Measurements from ENCODE around the gene KIAA0232. TPM values are rescaled to one million over a fixed set of nuclear protein-coding genes. Genes with fewer than 3 reads are reported as not detected.
"Not testable (repeated sequence)": the region's sequence is repeated elsewhere in the genome, so short reads cannot be mapped to it uniquely, and the experiment has no call there.

Gene KIAA0232
- total RNA-seq, 1 donor from 2014 or later = 20.9 TPM

DNA sequence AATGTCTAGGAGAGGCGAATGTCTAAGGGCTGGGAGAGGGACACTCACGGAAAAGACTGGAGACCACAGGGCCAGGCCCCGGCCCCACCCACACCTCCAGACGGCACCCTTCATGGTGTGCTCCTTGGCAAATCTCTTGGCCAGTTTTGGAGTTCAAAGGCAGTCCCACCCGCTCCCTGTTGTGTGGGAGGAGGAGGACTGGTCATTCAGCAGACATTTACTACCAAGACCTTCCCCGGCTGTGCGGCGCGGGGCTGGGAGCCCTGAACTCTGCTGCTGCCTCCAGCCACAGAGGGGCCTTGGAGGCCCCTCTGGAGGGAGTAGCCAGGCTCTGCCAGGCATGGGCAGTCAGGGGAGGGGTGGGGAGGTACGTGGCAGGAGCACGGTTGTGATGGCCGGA lies 118.4 kb downstream of the KIAA0232 start:
- DNase-seq (ENCODE audit: low read depth) = no peak
- TF ChIP-seq, protein P1, sequence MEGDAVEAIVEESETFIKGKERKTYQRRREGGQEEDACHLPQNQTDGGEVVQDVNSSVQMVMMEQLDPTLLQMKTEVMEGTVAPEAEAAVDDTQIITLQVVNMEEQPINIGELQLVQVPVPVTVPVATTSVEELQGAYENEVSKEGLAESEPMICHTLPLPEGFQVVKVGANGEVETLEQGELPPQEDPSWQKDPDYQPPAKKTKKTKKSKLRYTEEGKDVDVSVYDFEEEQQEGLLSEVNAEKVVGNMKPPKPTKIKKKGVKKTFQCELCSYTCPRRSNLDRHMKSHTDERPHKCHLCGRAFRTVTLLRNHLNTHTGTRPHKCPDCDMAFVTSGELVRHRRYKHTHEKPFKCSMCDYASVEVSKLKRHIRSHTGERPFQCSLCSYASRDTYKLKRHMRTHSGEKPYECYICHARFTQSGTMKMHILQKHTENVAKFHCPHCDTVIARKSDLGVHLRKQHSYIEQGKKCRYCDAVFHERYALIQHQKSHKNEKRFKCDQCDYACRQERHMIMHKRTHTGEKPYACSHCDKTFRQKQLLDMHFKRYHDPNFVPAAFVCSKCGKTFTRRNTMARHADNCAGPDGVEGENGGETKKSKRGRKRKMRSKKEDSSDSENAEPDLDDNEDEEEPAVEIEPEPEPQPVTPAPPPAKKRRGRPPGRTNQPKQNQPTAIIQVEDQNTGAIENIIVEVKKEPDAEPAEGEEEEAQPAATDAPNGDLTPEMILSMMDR (conservative IDR thresholded peaks at IDR 0.05; ENCODE audit: low read depth, low read length) = no peak
- no peak overlapping the region for H3K4me3 ChIP-seq (ENCODE audit: low read depth, low read length)

DNA sequence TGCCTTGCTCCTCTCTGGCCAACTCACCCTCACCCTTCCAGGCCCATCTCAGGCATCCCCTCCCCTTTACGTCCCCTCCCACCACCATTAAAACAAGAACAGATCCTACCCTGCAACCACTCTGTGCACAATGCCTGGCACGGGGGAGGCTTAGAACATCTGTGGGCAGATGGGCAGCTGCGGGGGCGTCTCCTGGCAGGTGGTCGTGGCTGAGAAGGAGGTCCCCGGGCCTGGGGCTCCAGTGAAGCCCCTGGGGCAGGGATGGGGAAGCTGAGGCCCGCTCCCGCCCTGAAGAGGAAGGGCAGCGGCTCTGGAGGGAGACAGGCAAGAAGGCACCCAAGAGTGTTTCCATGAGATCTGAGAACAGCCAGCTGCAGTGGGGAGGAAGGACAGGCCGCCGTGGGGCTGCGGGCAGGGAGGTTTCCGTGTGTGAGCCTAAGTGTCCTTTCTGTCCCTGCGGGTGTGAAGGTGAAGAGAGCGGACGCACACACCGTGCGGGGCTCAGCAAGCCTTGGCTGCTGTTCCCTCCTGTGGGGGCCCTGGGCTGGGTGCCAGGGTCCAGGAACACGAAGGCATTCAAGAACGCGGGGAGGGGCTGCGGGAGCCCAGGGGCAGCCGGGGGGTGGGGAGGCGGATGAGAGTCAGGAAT lies 119.3 kb downstream of the KIAA0232 start:
- TF ChIP-seq, protein P1 (conservative IDR thresholded peaks at IDR 0.05; ENCODE audit: low read depth, low read length) = no peak
- DNase-seq (ENCODE audit: low read depth) = no peak
- H3K4me3 ChIP-seq (ENCODE audit: low read depth, low read length) = no peak overlapping the region

DNA sequence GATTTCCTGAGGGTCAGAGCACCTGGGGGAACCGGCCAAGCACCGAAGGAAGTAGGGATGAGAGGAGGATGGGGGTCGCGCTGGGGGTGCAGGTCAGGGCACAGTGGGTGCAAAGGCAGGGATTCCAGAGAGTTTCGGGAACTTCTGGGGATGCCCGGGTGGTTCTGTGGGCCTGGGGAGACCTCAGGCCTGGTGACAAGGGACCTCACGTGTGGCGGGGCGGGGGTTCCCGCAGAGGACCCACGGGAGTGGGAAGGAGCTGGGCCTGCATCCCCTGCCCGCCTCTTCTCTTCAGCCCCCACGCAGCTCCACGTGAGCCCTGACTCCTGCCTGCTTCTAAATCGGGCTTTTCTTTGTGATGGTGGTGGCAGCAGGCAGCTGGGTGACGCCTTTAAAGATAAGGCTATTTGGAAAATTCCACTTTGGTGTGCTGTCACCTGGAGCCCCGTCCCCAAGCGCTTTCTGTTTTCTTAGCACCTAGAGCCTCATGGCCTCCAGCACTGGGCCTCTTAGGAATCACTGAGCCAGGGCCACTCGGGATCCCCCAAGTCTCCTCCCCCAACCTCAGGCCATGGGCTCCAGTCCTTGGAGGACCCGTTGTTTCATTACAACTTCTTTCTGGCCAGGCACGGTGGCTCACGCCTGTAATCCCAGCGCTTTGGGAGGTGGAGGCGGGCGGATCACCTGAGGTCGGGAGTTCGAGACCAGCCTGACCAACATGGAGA lies 120.0 kb downstream of the KIAA0232 start:
- no peak for DNase-seq (ENCODE audit: low read depth)
- no peak overlapping the region for H3K4me3 ChIP-seq (ENCODE audit: low read depth, low read length)
- TF ChIP-seq, protein P1 (conservative IDR thresholded peaks at IDR 0.05; ENCODE audit: low read depth, low read length) = no peak

GRCh38 chr4:6905516-6906445 lies 123.3 kb downstream of the KIAA0232 start:
- TF ChIP-seq, protein P1 (conservative IDR thresholded peaks at IDR 0.05; ENCODE audit: low read depth, low read length) = no peak

DNA sequence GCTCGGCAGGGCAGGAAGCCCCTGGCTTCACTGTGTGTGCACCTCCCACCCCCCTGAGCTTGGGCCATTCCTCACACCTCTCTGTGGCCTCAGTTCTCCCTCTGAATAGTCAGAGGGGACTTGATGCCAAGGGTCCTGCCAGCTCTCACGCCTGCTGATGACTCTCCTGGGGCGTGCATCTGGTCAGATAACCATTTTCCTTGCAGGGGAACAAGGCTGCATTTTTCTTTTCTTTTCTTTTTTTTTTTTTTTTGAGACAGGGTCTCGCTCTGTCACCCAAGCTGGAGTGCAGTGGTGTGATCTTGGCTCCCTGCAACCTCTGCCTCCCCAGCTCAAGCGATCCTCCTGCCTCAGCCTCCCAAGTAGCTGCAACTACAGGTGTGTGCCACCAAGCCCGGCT lies 124.0 kb downstream of the KIAA0232 start:
- not testable (repeated sequence) for H3K4me3 ChIP-seq (ENCODE audit: low read depth, low read length); DNase-seq (ENCODE audit: low read depth)

More at GRCh38 chr4:6905516-6906445, 123.3 kb downstream of the KIAA0232 start:
- no peak overlapping the region for H3K4me3 ChIP-seq (ENCODE audit: low read depth, low read length)
- no peak for DNase-seq (ENCODE audit: low read depth)

GRCh38 chr4:6907658-6908191 lies 125.2 kb downstream of the KIAA0232 start:
- TF ChIP-seq, protein P1 (conservative IDR thresholded peaks at IDR 0.05; ENCODE audit: low read depth, low read length) = peak; percentile 68
- H3K4me3 ChIP-seq (ENCODE audit: low read depth, low read length) = no peak overlapping the region
- DNase-seq (ENCODE audit: low read depth) = no peak
